Measurements from ENCODE around the gene RHBDD2. TPM values are rescaled to one million over a fixed set of nuclear protein-coding genes. Genes with fewer than 3 reads are reported as not detected.
"Not testable (repeated sequence)": the region's sequence is repeated elsewhere in the genome, so short reads cannot be mapped to it uniquely, and the experiment has no call there.

RHBDD2 gene
- total RNA-seq, 1 donor from 2014 or later: 15.4 TPM

DNA sequence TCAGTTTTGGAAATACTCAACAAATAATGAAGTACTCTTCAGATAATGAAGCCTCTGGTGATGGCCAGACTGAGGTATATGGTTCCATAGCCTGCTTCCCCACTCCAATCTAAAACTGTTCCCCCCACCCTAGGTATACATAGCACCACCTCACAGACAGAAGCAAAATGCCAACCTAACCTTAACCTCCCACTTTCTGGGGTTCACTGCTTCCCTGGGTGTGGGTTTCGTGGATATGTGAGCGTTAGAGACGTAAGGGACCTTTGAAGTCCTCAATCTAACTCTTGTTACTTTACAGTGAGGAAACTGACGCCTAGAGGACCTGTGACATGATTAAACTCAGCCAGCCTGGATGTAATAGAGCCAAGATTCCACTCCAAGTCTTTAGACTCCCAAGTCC is 1.4 kb downstream of the RHBDD2 start:
- DNase-seq (ENCODE audit: low spot score): no peak
- H3K4me1 ChIP-seq: peaks cover 18% of the 10 kb centered on the region
- TF ChIP-seq, protein P1, sequence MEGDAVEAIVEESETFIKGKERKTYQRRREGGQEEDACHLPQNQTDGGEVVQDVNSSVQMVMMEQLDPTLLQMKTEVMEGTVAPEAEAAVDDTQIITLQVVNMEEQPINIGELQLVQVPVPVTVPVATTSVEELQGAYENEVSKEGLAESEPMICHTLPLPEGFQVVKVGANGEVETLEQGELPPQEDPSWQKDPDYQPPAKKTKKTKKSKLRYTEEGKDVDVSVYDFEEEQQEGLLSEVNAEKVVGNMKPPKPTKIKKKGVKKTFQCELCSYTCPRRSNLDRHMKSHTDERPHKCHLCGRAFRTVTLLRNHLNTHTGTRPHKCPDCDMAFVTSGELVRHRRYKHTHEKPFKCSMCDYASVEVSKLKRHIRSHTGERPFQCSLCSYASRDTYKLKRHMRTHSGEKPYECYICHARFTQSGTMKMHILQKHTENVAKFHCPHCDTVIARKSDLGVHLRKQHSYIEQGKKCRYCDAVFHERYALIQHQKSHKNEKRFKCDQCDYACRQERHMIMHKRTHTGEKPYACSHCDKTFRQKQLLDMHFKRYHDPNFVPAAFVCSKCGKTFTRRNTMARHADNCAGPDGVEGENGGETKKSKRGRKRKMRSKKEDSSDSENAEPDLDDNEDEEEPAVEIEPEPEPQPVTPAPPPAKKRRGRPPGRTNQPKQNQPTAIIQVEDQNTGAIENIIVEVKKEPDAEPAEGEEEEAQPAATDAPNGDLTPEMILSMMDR (IDR thresholded peaks at IDR 0.05): no peak
- TF ChIP-seq EZH2phosphoT487 (IDR thresholded peaks at IDR 0.05) (no peak), EZH2 (IDR thresholded peaks at IDR 0.05) (no peak)
- H3K4me3 ChIP-seq: peak overlapping the region; percentile 61
- H3K4me3 Mint-ChIP-seq: peak overlapping the region; percentile 96
- H2AFZ ChIP-seq (replicated peaks): no peak overlapping the region
- H3K9me3 ChIP-seq (ENCODE audit: low read depth): no peaks in the 10 kb centered on the region
- no peaks in the 10 kb centered on the region for H3K9me3 Mint-ChIP-seq
- H3K4me2 ChIP-seq: peak overlapping the region; percentile 92
- no peak overlapping the region for H3K27ac Mint-ChIP-seq
- peaks cover 7% of the 10 kb centered on the region for H3K27me3 Mint-ChIP-seq (ENCODE audit: insufficient read depth, low read depth)
- no peaks in the 10 kb centered on the region for H3K27me3 ChIP-seq
- H3F3A ChIP-seq (ENCODE audit: low read depth): peaks cover 19% of the 10 kb centered on the region
- peaks cover 42% of the 10 kb centered on the region for H3K4me1 Mint-ChIP-seq
- peaks cover 32% of the 10 kb centered on the region for H3K36me3 Mint-ChIP-seq
- no peak overlapping the region for H3K9ac ChIP-seq
- H3K36me3 ChIP-seq: no peaks in the 10 kb centered on the region
- H3K79me2 ChIP-seq (ENCODE audit: low read depth): peaks cover 41% of the 10 kb centered on the region
- no peak overlapping the region for H3K27ac ChIP-seq
- H4K20me1 ChIP-seq (ENCODE audit: low read depth): peaks cover 50% of the 10 kb centered on the region

DNA sequence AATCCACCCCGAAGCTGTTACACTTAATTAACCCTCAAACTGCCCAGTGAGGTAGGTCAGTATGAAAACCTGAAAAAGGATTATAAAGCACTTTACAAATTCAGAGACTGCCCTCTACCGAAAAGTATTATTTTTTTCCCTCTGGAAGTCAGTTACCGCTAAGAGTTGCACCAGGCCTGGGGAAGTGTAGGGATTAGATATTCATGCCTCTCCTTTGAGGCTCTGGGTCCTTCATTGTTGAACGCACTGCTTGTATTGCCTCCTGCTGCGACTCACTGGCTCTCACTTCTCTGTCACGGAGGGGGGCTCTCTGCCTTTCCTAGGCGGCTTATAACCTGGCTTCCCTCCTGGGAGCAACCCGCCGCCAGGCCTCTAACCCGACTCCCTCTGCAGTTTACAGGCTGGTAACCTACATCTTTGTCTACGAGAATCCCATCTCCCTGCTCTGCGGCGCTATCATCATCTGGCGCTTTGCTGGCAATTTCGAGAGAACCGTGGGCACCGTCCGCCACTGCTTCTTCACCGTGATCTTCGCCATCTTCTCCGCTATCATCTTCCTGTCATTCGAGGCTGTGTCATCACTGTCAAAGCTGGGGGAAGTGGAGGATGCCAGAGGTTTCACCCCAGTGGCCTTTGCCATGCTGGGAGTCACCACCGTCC is 2.7 kb downstream of the RHBDD2 start:
- Histone ChIP-seq H3K36me3 (no peaks in the 10 kb centered on the region), H3K4me2 (peak overlapping the region; percentile 92), H3K79me2 (ENCODE audit: low read depth) (peaks cover 41% of the 10 kb centered on the region), H3K9ac (no peak overlapping the region), H3K27me3 (no peaks in the 10 kb centered on the region), H3K4me3 (peak overlapping the region; percentile 61), H3K27ac (no peak overlapping the region), H3K4me1 (peaks cover 18% of the 10 kb centered on the region), H3K9me3 (ENCODE audit: low read depth) (no peaks in the 10 kb centered on the region), H3F3A (ENCODE audit: low read depth) (peaks cover 19% of the 10 kb centered on the region), H4K20me1 (ENCODE audit: low read depth) (peaks cover 57% of the 10 kb centered on the region), H2AFZ (replicated peaks) (no peak overlapping the region)
- peaks cover 38% of the 10 kb centered on the region for H3K4me1 Mint-ChIP-seq
- H3K36me3 Mint-ChIP-seq: peaks cover 34% of the 10 kb centered on the region
- DNase-seq (ENCODE audit: low spot score): peak; percentile 78
- peak overlapping the region; percentile 52 for H3K4me3 Mint-ChIP-seq
- H3K27me3 Mint-ChIP-seq (ENCODE audit: insufficient read depth, low read depth): peaks cover 7% of the 10 kb centered on the region
- TF ChIP-seq EZH2 (IDR thresholded peaks at IDR 0.05) (no peak), EZH2phosphoT487 (IDR thresholded peaks at IDR 0.05) (no peak)
- TF ChIP-seq, protein P1 (IDR thresholded peaks at IDR 0.05): peak; percentile 35
- no peaks in the 10 kb centered on the region for H3K9me3 Mint-ChIP-seq
- H3K27ac Mint-ChIP-seq: peak overlapping the region; percentile 53

DNA sequence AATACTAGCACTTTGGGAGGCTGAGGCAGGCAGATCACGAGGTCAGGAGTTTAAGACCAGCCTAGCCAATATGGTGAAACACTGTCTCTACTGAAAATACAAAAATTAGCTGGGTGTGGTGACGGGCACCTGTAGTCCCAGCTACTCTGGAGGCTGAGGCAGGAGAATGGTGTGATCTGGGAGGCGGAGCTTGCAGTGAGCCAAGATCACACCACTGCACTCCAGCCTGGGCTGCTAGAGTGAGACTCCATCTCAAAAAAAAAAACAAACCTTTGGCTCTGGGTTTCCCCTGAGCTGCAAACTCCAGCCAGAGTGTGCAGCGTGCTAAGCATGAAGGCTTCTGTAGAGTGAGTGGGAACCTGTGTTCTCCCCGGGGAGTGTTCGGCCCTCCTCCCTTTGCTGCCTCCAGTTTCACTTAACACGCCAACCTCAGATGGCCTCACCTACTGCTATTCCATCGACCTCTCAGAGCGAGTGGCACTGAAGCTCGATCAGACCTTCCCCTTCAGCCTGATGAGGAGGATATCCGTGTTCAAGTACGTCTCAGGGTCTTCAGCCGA is 4.5 kb downstream of the RHBDD2 start:
- peaks cover 64% of the 10 kb centered on the region for H4K20me1 ChIP-seq (ENCODE audit: low read depth)
- H3F3A ChIP-seq (ENCODE audit: low read depth): peaks cover 19% of the 10 kb centered on the region
- H3K4me2 ChIP-seq; H3K9ac ChIP-seq; H2AFZ ChIP-seq (replicated peaks); DNase-seq (ENCODE audit: low spot score); H3K36me3 ChIP-seq; H3K27ac ChIP-seq; H3K27me3 ChIP-seq; H3K4me3 Mint-ChIP-seq; H3K9me3 Mint-ChIP-seq; H3K4me3 ChIP-seq; H3K27ac Mint-ChIP-seq; H3K9me3 ChIP-seq (ENCODE audit: low read depth); H3K27me3 Mint-ChIP-seq (ENCODE audit: insufficient read depth, low read depth): not testable (repeated sequence)
- H3K4me1 ChIP-seq: peaks cover 18% of the 10 kb centered on the region
- Mint-ChIP-seq H3K36me3 (peaks cover 38% of the 10 kb centered on the region), H3K4me1 (peaks cover 32% of the 10 kb centered on the region)
- H3K79me2 ChIP-seq (ENCODE audit: low read depth): peaks cover 41% of the 10 kb centered on the region

DNA sequence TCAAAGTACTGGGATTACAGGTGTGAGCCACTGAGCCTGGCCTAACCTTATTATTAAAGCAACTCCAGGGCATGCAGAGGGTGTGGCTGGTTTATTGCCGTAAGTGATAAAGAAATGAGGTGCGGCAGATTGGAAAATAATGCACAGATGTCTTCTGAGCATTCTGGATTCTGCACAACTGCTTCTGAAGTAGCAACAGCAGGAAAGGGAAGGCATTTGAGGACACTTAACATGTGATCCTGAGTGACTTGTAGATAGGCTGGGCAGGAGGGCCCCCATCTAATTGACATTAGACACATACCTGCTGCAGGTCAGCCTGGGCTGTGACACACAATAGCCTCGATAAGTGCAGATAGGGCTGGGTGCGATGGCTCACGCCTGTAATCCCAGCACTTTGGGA is 5.6 kb downstream of the RHBDD2 start:
- H3K9me3 ChIP-seq (ENCODE audit: low read depth): no peaks in the 10 kb centered on the region
- H3K9ac ChIP-seq: no peak overlapping the region
- H3K4me1 ChIP-seq: peaks cover 18% of the 10 kb centered on the region
- Mint-ChIP-seq H3K4me1 (peaks cover 38% of the 10 kb centered on the region), H3K36me3 (peaks cover 44% of the 10 kb centered on the region), H3K27me3 (ENCODE audit: insufficient read depth, low read depth) (peaks cover 7% of the 10 kb centered on the region), H3K9me3 (no peaks in the 10 kb centered on the region), H3K4me3 (no peak overlapping the region), H3K27ac (no peak overlapping the region)
- H3K4me2 ChIP-seq: no peak overlapping the region
- peaks cover 19% of the 10 kb centered on the region for H3F3A ChIP-seq (ENCODE audit: low read depth)
- peaks cover 70% of the 10 kb centered on the region for H4K20me1 ChIP-seq (ENCODE audit: low read depth)
- TF ChIP-seq EZH2phosphoT487 (IDR thresholded peaks at IDR 0.05): no peak
- no peak for TF ChIP-seq EZH2 (IDR thresholded peaks at IDR 0.05)
- TF ChIP-seq, protein P1 (IDR thresholded peaks at IDR 0.05): no peak
- H3K4me3 ChIP-seq: no peak overlapping the region
- H3K79me2 ChIP-seq (ENCODE audit: low read depth): peaks cover 36% of the 10 kb centered on the region
- no peak for DNase-seq (ENCODE audit: low spot score)
- H3K27ac ChIP-seq: no peak overlapping the region
- H2AFZ ChIP-seq (replicated peaks): no peak overlapping the region
- no peaks in the 10 kb centered on the region for H3K27me3 ChIP-seq
- H3K36me3 ChIP-seq: no peaks in the 10 kb centered on the region

All from neural progenitor cell (in vitro differentiated cells).